BLaER1 (cell line): ENCODE data around the gene HELZ2.
A peak's percentile ranks its signal among the peaks of the same experiment; 100 is the strongest.

ENCODE experiments used
- H3K27ac ChIP-seq: shearing (Covaris generic); formaldehyde crosslinking; 2 replicates; pipeline ENCODE4 v1.8.1; 2022
- H3K27me3 ChIP-seq: shearing (Covaris generic); formaldehyde crosslinking; 2 replicates; pipeline ENCODE4 v1.8.1; 2022
- H3K36me3 ChIP-seq: shearing (Covaris generic); formaldehyde crosslinking; 2 replicates; pipeline ENCODE4 v1.8.1; 2022
- H3K4me1 ChIP-seq: shearing (Covaris generic); formaldehyde crosslinking; 2 replicates; pipeline ENCODE4 v1.8.1; 2022
- H3K4me2 ChIP-seq: shearing (Covaris generic); formaldehyde crosslinking; 2 replicates; pipeline ENCODE4 v1.8.1; 2022
- H3K4me3 ChIP-seq: shearing (Covaris generic); formaldehyde crosslinking; 2 replicates; pipeline ENCODE4 v1.8.1; 2022
- H3K9ac ChIP-seq: shearing (Covaris generic); formaldehyde crosslinking; 2 replicates; pipeline ENCODE4 v1.8.1; 2022
- H3K9me3 ChIP-seq: shearing (Covaris generic); formaldehyde crosslinking; 2 replicates; pipeline ENCODE4 v1.8.1; 2022
- H4K20me1 ChIP-seq: shearing (Covaris generic); formaldehyde crosslinking; 2 replicates; pipeline ENCODE4 v1.8.1; 2022
- Cebpa-rat ChIP-seq: shearing (Covaris generic); IDR thresholded peaks from 2 replicates; pipeline ENCODE4 v1.8.1; 2022

HELZ2 gene

DNA sequence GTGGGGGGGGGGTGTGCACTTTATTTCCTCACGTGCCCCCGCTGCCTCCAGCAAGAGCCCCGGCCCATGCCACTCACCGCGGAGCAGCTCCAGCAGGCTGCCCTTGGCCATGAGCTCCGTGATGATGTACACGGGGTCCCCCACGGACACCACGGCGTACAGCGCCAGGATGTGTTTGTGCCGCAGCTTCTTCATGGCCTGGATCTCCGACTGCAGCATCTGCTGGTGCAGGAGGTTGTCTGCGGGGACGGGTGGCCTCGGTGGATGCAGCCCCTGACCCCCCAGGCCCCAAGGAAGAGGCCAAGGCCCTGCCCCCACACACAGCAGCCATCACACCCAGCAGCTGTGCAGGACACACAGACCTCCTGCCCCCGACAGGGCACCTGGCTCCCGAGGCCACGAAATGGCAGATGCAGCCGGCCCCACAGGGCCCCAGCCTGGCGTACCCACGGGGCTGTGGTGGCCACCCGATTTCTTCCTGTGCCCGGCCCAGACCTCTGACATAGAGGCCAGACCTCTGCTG is 41.5 kb downstream of the HELZ2 start:
- Histone ChIP-seq H3K36me3 (no peaks in the 10 kb centered on the region), H3K4me2 (peak overlapping the region; percentile 77), H4K20me1 (peaks cover 2% of the 10 kb centered on the region; the same call in 1 of the 2 replicates), H3K4me1 (peaks cover 63% of the 10 kb centered on the region), H3K27ac (0 out of 2 replicates have a peak overlapping the region, but pooled peaks have one; percentile 22), H3K9ac (no peak overlapping the region), H3K9me3 (no peaks in the 10 kb centered on the region), H3K4me3 (no peak overlapping the region), H3K27me3 (peaks cover 17% of the 10 kb centered on the region; the same call in 1 of the 2 replicates)
- no peak for TF ChIP-seq Cebpa-rat

DNA sequence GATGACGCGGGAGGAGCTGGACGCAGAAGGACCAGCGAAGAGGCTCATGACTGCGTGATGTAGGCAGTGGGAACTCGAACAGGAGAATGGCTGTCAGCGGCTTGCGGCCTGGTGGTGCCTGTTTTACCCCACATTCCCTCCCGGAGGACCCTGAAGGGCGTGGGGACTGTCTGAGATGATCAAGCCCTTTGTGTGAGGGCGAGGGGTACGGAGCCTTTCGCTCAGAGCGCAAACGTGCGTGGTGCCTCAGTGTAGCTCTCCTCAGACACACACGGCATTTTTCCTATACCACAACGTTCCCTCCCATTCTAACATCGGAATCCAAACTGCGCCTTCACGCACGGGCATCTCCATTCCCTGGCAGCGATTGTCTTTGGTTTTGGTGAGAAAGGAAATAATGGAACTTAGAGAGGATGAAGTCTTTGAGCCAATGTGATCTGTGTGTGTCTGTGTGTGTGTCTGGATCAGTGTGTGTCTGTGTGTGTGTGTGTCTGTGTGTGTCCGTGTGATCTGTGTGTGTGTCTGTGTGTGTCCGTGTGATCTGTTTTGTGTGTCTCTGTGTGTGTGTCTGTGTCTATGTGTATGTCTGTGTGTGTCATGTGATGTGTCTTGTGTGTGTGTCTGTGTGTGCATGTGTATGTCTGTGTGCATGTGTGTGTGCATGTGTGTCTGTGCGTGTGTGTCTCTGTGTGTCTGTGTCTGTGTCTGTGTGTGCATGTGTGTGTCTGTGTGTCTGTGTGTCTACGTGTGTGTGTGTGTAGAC is 42.2 kb downstream of the HELZ2 start:
- no peak for TF ChIP-seq Cebpa-rat
- Histone ChIP-seq H3K4me2 (peak overlapping the region; percentile 77), H3K4me3 (no peak overlapping the region), H3K27me3 (peaks cover 17% of the 10 kb centered on the region; the same call in 1 of the 2 replicates), H3K4me1 (peaks cover 57% of the 10 kb centered on the region), H3K9ac (no peak overlapping the region), H4K20me1 (peaks cover 9% of the 10 kb centered on the region; the same call in 1 of the 2 replicates), H3K9me3 (no peaks in the 10 kb centered on the region), H3K27ac (no peak overlapping the region), H3K36me3 (no peaks in the 10 kb centered on the region)

DNA sequence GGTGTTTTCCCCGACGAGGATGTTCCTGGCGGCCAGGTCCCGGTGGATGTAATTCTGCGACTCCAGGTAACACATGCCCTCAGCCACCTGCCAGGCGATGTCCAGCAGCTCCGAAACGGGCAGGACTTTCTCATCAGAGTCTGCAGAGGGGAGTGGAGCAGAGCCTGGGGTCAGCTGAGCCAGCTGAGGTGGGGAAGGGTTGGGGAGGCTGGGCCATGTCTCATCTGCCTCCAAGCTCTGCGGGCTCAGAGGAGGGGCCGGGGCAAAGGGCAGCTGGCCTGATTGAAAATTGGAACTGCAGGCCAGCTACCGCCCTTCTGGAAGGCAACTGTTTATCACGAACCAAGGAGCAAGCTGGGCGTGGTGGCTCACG is 43.3 kb downstream of the HELZ2 start:
- Histone ChIP-seq H3K4me3 (no peak overlapping the region), H3K4me2 (no peak overlapping the region), H3K4me1 (peaks cover 54% of the 10 kb centered on the region), H3K27ac (no peak overlapping the region), H3K9me3 (no peaks in the 10 kb centered on the region), H4K20me1 (peaks cover 18% of the 10 kb centered on the region; the same call in 1 of the 2 replicates), H3K27me3 (peaks cover 17% of the 10 kb centered on the region; the same call in 1 of the 2 replicates), H3K36me3 (no peaks in the 10 kb centered on the region), H3K9ac (no peak overlapping the region)
- no peak for TF ChIP-seq Cebpa-rat

DNA sequence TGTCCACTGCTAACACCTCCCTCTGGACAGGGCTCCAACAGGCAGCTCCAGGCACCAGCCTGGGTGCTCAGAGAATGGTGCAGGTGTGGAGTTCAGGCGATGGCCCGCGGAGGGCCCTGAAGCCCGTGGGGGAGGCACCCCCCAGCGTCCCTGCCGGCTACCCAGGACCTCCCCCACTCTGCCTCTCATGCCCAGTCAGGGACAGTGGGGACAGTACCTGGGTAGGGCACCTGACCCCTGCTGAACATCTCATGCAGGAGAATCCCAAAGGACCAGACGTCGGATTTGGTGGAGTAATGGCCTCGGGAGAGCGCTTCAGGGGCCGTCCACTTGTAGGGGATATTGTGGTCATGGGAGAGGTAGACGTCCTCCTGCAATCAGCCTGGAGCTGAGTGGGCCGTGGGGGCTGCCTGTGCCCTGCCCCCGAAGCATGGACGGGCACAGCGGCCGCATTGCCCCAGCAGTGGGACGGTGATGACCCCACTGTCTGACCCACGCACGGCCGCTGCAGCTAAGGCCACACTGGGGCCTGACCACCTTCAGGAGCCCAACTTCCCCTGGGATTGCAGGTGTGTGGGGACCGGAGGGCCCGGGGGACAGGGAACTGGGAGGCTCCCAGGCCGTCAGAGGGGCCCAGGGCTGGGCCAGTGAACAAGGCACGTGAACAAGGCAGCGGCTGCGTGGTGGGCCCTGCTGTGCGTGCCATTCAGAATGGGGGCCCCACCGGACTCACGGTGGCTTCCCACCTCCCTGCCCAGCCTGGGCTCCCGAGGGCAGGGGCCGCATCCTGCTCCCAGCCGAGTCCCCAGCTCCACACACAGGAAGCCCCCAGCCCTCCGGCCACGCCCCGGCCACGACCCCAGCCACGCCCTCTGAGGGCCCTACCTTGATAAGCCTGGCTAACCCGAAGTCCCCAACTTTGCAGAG is 43.9 kb downstream of the HELZ2 start:
- peaks cover 14% of the 10 kb centered on the region; the same call in 1 of the 2 replicates for H3K27me3 ChIP-seq
- H3K4me1 ChIP-seq, result peaks cover 55% of the 10 kb centered on the region
- H4K20me1 ChIP-seq, result peaks cover 24% of the 10 kb centered on the region
- H3K36me3 ChIP-seq, result no peaks in the 10 kb centered on the region
- TF ChIP-seq Cebpa-rat, result no peak
- H3K27ac ChIP-seq, result no peak overlapping the region
- no peak overlapping the region for H3K4me3 ChIP-seq
- no peak overlapping the region for H3K4me2 ChIP-seq
- no peak overlapping the region for H3K9ac ChIP-seq
- H3K9me3 ChIP-seq, result no peaks in the 10 kb centered on the region

DNA sequence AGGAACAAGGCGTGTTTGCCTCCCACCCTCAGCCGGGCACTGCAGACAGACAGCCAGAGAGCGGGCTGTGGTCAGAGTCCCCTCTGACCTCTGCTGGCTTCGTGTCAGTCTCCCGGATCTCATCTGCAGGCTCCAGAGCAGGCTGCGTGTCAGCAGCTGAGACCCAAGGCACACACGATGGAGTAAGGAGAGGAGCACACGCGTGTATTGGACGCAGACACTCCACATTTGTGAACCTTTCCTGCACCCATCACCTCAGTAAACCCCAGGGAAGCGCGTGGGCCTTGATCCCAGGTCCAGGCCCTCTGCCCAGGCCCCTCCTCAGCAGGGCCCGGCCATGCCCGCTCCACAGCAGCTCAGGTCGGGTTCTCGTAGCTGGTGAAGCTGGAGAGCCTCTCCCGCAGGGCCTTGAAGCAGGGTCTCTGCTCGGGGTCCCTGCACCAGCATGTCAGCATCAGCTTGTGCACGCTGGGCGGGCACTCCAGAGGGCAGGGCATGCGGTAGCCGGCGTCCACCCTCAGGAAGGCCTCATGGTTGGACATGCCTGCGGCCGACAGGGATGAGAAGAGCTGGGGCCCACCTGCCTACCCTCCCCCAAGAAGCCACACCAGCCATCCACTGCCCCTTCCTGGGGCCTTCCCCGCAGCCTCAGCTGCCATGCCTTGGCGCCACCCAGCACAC is 44.7 kb downstream of the HELZ2 start:
- Histone ChIP-seq H4K20me1 (peaks cover 32% of the 10 kb centered on the region), H3K9ac (no peak overlapping the region), H3K27ac (no peak overlapping the region), H3K4me3 (no peak overlapping the region), H3K9me3 (no peaks in the 10 kb centered on the region), H3K4me2 (no peak overlapping the region), H3K27me3 (peaks cover 6% of the 10 kb centered on the region; the same call in 1 of the 2 replicates), H3K36me3 (no peaks in the 10 kb centered on the region), H3K4me1 (peaks cover 55% of the 10 kb centered on the region)
- TF ChIP-seq Cebpa-rat, result no peak

DNA sequence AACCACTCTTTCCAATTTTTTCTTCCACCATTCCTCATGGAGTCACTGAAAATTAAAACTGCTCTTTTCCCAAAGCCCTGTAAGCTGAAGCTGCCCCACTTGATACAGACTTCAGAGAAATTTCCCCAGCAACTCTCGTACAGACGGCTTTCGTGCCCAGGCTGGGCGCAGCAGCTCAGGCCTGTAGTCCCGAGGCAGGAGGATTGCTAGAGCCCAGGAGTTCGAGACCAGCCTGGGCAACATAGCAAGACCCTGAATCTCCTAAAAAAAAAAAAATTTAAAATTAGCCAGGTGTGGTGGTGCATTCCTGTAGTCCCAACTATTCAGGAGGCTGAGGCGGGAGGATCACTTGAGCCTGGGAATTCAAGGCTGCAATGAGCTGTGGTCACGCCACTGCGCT is 46.9 kb downstream of the HELZ2 start:
- H4K20me1 ChIP-seq, result peaks cover 49% of the 10 kb centered on the region
- no peak for TF ChIP-seq Cebpa-rat
- H3K27me3 ChIP-seq, result 0 out of 2 replicates have a peak, but pooled peaks cover 3% of the 10 kb centered on the region
- H3K4me2 ChIP-seq, result no peak overlapping the region
- H3K4me1 ChIP-seq, result peaks cover 46% of the 10 kb centered on the region
- H3K9me3 ChIP-seq, result peaks cover 11% of the 10 kb centered on the region
- no peak overlapping the region for H3K27ac ChIP-seq
- peaks cover 18% of the 10 kb centered on the region for H3K36me3 ChIP-seq
- H3K4me3 ChIP-seq, result no peak overlapping the region
- H3K9ac ChIP-seq, result no peak overlapping the region

DNA sequence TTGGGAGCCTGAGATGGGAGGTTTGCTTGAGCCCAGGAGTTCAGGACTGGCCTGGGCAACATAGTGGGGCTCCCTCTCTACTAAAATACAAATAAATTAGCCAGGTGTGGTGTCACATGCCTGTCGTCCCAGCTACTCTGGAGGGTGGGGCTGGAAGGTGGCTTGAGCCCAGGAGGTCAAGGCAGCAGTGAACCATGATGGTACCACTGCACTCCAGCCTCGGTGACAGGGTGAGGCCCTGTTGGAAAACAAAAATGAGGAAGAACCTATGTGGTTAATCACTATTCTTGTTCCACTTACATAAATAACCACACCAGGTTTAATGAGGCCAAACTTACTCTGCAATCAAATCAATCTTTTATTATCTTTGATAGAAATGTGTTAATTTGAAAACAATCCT is 48.1 kb downstream of the HELZ2 start:
- Histone ChIP-seq H3K27me3 (no peaks in the 10 kb centered on the region), H3K36me3 (peaks cover 21% of the 10 kb centered on the region), H3K9me3 (peaks cover 11% of the 10 kb centered on the region), H3K4me3 (no peak overlapping the region), H3K9ac (no peak overlapping the region), H3K27ac (no peak overlapping the region), H3K4me1 (peaks cover 48% of the 10 kb centered on the region), H4K20me1 (peaks cover 61% of the 10 kb centered on the region), H3K4me2 (peak overlapping the region; percentile 36)
- TF ChIP-seq Cebpa-rat, result no peak

DNA sequence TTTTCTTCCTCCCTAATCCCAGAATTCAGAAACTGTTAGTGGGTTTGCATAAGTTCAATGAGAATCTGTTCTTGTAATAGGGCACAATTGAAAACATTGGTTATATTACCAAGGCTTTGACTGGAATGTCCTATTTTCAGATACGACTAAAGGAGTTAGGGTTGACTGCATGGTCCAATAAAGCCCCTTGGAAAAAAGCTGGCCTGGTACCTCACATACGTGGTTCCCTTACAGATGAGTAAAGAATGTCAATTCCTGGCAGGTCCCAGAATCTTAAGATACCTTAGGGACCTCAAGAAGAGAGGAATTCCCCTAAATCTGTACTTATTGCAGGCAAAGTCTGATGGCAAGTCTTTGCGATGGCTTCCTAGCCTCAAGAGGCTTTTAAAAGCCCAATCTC is 48.9 kb downstream of the HELZ2 start:
- Histone ChIP-seq H3K27ac (no peak overlapping the region), H3K9ac (no peak overlapping the region), H3K4me3 (no peak overlapping the region), H3K9me3 (peaks cover 11% of the 10 kb centered on the region), H3K4me2 (0 out of 2 replicates have a peak overlapping the region, but pooled peaks have one; percentile 1), H4K20me1 (peaks cover 61% of the 10 kb centered on the region), H3K27me3 (no peaks in the 10 kb centered on the region), H3K4me1 (peaks cover 42% of the 10 kb centered on the region), H3K36me3 (peaks cover 21% of the 10 kb centered on the region)
- no peak for TF ChIP-seq Cebpa-rat
